ENCODE results near the gene PKP3.
"Not testable (repeated sequence)": the region's sequence is repeated elsewhere in the genome, so short reads cannot be mapped to it uniquely, and the experiment has no call there.

PKP3 gene

DNA sequence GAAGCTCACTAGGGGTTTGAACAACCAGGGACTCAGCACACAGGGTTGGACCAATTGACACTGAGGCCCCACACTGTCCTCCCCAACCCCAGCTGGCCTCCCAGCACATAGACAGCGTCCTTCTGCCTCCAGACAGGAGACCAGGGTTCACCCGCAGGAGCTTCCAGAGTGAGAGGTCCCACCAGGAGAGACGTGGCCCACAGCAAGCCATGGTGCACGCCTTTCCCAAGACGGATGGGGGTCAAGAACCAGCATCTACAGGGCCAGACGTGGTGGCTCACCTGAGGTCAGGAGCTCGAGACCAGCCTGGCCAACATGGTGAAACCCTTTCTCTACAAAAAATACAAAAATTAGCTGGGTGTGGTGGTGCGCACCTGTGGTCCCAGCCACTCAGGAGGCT, 32.8 kb downstream of the PKP3 start:
- DNase-seq (ENCODE audit: low read depth), result no peak

DNA sequence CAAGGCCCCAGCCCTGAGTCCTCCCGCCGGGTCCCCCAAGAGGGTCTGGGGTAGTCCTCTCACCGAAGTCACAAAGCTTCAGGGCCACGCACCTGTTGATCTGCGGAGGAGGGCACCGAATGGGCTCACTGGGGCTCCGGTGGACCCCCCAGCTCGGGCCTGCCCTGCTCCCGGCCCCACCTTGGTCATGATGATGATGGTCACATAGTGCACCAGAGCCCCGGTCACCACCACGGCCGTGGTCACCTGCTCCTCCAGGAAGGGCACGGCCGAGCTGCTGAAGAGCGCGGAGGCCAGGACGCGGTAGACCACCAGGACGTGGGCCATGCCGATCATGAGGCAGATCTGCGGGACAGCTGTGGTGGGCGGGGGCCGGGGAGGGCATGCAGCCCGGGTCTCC, 34.3 kb downstream of the PKP3 start:
- no peak for DNase-seq (ENCODE audit: low read depth)

DNA sequence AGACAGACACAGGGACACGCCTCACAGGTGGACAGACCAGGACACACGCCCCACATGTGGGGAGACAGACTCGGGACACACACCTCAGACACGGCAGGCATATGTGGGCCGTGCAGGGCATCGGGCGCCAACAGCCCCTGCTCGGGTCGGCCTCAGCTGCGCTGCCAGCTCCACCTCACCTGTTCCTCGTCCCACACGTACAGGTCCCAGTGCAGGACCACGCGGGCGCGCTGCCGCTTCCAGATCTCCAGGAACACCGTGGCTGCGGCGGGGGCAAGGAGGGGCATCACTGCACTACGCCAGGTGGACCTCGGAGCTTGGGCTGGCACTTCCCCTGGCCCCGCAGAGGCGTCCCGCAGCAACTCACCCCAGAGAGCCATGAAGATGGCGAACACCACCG, 35.4 kb downstream of the PKP3 start:
- no peak for DNase-seq (ENCODE audit: low read depth)

DNA sequence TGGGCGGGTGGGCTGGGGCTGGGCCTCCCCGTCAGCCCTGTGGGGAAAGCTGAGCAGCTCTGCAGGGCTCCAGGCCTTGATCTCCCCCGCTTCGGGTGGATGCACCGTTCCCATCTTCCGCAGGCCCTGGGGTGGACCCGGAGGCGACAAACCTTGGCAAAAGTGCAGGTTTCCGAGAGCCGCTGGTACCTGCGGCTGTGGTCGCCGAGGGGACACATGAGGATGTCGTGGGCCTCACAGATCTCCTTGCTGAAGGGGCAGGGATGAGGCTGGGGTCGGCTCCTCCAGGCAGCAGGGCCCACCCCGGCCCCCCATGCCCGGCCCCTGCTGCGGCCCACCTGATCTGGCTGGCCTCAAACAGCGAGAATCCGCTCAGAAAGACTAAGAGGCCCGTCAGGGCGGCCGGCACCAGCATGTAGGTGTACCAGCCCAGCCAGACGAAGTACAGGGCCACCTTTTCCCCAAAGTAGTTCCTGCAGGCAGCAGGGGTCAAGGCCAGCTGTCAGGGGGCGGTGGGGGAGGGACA, 36.0 kb downstream of the PKP3 start:
- DNase-seq (ENCODE audit: low read depth), result no peak

DNA sequence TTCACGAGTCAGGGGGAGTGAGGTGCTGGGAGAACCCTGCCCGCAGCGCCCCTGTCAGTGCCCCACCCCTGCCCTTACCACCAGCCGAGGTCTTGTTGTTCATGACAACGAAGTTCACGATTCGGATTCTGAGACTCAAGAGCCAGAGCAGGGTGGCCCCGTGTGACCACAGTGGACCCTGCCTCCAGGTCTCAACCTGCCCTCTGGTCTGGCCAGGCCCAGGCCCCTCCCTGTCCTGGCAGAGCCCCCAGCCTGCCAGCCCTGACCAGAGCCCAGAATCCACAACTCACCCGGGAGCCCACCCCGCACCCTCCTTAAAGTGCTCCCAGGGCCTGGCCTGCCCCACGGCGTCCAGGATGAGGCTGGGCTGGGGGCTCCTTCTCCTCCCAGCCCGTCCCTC, 37.9 kb downstream of the PKP3 start:
- no peak for DNase-seq (ENCODE audit: low read depth)

DNA sequence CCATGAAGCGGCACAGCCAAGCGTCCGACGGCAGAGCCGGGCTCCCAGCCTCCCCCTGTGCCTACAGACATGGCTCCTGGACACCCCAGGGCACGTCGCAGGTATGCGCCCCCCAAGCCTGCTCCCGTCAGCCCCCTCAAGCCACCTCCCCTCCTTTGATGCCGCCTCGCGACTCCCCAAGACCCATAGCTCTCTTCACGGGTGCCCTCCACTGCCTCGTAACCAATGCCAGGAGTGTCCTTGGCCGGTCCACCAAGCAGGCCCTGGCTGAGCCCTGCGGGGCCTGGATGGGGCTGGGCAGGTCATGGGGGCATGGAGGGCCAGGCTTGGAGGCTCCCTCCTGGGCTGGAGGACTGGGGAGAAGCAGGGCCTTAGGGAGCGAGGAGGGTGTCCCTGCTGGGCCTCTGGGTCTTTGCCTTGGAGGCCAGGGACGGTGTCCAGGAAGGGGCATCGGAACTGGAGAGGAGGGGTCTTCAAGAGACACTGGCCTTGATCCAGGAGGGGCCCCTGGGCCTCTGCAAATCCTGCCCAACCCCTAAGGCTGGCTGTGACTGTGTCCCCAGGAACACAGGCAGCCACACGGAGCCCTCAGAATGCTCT, 38.6 kb downstream of the PKP3 start:
- no peak for DNase-seq (ENCODE audit: low read depth)

DNA sequence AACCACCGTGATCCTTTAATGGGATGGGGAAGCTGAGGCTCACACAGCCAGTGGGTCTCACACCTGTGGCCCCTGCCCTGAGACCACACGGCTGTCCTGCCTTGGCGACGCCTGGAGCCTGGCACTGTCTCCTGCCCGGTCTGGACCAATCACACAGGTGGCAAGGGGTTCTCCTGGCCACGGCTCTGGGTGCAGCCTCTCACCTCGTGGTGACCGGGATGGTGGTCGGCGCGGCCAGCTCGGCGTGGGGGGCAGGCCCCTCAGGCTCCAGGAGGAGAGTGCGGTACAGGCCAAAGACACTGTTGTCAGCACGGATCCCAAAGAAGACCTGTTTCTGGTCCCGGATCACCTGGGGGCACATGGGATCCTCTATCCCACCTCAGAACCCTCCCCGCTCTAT, 39.1 kb downstream of the PKP3 start:
- no peak for DNase-seq (ENCODE audit: low read depth)

DNA sequence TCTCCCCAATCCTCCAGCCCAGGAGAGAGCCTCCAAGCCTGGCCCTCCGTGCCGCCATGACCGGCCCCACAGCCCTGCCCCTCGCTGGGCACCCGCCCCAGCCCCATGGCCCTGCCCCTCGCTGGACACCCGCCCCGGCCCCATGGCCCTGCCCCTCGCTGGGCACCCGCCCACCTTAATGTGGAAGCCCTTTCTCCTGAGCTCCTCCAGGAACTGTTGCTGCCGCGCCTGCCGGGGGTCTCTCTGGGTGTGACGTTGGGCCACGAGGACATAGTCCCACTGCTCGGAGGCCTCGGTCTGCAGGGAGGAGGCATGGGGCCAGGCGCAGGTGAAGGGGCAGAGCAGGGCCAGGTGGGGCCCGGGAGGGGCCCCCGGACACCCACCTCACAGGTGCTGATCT, 39.6 kb downstream of the PKP3 start:
- no peak for DNase-seq (ENCODE audit: low read depth)

DNA sequence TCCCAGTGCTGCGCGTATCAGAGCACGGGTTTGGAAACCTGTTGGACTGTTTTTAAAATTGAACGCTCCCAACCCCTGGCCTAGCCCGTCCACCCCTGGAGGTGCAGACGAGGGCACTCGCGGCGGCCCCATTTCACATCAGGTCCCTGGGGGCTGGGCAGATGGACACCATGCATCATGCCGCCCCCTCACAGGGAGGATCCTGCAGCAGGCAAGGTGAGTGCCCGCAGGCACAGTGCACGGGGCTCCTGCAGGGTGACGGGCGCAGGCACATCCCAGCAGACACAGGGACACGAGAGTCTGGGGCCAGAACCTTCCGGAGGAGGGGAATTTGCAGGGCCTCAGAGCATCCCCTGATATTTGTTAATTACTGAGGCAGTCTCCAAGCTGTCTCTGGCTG, 40.5 kb downstream of the PKP3 start:
- DNase-seq (ENCODE audit: low read depth), result no peak

DNA sequence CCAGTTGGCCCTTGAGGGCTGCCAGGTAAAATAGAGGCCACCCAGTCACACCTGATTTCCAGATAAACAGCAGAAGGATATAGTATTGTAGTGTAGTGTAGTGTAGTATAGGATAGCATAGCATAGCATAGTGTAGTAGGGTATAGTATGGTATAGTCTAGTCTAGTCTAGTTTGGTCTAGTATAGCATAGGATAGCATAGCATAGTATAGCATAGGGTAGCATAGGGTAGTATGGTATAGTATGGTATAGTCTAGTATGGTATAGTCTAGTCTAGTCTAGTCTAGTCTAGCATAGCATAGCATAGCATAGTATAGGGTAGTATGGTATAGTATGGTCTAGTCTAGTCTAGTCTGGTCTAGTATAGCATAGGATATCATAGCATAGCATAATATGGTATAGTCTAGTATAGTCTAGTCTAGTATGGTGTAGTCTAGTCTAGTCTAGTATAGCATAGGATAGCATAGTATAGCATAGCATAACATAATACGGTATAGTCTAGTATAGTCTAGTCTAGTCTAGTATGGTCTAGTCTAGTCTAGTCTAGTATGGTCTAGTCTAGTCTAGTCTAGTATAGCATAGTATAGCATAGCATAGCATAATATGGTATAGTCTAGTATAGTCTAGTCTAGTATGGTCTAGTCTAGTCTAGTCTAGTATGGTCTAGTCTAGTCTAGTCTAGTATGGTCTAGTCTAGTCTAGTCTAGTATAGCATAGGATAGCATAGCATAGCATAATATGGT, 41.2 kb downstream of the PKP3 start:
- DNase-seq (ENCODE audit: low read depth), result not testable (repeated sequence)

DNA sequence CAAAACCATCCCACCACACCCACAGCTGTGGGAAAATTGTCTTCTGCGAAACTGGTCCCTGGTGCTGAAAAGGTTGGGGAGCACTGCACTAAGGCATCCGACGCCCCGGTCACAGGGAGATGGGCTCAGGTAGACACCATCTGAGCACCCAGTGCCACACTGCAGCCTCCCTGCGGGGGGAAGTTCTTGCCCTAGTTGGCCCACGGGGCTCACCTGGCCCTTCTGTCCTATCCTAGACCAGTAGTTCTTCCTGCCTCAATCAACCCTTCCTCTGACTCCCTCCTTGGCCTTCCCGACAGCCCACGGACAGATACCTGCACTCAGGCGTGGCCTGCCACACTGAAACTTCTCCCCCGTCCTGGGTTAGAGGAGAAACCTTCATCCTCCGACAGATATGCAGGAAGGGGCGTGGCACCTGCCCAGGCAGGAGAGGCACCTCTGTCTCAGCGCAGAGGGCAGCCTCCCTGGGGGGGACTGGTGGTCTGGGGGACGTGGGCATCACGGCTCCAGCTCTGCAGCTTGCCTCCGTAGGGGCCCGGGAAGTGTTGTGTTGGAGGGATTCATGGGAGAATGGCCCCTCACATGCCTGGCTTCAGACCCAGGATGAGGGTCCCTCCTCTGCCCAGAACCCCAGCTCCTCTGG, 43.3 kb downstream of the PKP3 start:
- no peak for DNase-seq (ENCODE audit: low read depth)

DNA sequence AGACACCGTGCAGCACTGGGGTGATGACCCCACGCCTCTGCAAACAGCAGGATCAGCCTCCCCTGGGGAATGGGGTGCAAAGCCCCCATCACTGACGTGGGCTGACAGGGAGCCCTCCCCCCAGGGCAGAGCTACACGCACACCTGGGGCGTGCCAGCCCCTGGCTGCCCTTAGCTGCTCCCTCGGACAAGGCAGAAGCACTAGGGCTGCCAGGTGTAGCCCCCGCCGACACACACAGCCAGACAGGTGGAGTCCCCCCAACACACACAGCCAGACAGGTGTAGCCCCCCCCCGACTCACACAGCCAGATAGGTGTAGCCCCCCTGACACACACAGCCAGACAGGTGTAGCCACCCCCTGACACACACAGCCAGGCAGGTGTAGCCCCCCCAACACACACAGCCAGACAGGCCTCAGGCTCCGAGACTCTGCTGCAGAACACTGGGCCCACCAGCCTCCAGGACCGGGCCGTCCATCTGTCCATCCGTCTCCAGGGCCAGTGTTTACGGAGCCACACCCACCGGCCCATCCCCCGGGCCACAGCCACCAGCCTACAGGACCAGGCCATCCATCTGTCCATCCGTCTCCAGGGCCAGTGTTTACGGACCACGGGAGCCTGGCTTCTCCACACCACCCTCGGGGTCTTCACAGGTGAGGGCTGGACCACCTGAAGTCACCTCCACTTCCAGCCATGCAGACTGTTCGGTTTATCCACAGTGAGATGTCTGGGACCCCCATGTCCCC, 44.3 kb downstream of the PKP3 start:
- DNase-seq (ENCODE audit: low read depth), result no peak

DNA sequence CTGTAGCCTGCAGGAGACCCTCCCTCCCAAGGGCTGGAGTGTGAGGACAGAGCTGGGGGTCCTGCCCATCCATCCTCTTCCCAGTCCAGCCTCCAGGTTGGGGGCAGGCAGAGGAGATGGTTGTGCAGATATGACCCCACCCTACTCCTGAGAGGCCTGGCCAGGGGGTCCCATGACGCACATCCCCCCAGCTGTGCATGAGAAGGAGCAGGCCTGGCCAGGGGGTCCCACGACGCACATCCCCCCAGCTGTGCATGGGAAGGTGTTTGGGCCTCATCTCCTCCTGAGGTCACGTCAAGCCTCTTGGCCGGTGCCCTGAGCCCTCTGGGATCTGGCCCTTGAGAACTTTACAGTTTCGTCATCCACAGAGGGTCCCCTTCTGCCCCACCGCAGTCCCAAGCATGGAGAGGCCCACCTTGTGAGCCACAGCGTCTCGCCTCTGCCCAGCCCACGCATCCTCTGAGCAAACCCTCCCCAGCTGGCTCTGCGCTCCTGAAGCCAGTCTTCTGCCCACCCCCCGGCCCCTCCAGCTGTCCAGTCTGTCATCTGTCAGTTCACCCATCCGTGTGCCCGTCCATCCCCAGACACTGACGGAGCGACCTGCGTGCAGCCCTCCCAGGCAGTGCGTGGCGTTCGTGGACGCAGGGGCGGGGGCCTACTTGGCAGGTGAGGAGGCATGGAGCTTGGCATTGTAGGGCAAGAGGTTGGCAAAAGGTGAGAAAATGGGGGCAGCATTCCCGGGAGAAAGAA, 45.5 kb downstream of the PKP3 start:
- DNase-seq (ENCODE audit: low read depth), result no peak

DNA sequence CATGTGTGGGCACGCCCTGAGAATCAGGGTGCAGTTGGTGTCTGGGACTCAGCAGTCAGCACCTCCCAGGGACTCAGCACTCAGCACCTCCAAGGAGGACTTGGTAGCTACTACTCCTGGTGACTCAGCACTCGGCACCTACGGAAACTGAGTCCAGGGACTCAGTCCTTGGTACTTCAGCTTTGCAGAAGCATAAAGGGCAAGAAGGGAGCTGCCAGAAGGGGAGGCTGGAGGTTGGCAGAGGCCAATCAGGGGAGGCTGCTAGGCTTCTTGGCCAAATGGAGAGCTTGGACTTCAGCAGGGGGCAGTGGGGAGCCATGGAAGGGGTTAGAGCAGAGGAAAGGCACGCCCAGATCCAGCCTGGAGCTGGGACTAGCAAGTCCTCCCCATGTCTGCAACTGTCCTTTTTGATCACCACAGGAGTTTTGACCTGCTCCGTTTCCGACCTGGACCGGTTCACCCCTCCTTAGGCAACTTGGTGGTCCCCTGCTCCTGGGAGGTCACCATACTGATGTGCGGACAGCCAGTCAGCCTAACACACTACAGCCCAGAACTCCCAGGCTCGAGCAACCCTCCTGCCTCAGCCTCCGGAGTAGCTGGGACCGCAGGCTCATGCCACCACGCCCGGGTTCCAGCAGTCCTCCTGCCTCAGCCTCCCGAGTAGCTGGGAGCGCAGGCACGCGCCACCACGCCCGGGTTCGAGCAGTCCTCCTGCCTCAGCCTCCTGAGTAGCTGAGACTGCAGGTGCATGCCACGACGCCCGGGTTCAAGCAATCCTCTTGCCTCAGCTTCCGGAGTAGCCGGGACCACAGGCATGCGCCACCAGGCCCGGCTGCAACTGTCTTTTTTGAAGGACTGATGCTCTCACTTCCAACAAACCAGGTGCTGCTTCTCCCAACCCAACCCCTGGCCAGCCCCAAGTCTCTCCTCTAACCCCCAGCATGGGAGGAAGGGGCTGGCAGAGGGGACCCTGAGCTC, 46.3 kb downstream of the PKP3 start:
- no peak for DNase-seq (ENCODE audit: low read depth)

DNA sequence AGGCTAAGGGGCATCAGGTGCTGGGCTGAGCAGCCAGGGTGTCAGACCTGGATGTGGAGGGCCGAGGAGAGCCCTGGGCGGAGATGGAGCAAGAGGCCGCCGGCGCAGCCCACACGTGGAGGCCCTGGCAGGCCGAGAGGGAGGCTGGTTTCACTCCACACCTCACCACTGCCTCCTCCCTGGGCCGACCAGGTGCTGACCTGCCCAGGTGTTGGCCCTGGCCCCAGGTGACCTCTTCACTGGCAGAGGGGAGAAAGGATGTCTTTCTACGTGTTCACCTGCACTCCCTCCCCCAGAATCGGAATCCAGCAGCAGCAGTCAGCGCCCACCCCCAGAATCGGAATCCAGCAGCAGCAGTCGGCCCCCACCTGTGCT, 47.0 kb downstream of the PKP3 start:
- no peak for DNase-seq (ENCODE audit: low read depth)

DNA sequence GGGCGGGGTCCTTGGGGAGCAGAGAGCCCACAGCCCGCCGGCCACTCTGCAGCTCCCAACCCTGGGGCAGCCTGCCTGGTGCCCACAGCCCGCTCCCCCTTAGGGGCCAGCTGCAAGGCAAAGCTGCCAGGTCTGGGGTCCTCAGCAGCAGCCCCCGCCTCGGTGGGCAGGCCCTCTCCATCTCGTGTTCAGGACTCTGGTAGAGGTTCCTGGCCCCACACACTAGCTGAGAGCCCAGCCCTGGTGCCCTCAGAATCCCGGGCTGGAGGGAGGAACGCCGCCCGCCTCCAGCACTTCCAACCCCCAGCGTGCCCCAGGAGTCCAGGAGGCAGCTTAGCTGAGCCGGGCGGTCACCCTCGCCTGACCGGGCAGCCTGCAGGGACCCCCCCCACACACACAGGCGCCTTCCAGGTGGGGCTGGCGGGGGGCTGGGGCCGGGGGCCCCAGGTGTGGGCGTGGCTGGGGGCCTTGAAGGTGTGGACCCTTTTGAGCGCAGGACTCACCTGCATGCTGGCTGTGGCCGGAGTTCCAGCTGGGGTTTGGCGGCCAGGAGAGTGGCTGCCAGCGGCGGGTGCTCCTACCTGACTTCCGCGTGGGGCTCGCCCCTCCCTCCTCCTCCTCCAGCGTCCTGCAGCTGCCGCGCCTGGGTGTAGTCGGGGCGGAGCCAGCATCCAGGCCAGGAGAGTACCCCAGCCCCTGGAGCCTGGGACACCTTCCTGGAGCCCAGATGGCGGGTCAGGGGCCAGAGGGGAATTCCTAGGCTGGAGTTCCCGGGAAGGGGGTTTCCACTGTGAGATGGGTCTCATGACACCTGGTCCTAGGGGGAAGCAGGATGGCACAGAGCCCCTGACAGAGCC, 47.6 kb downstream of the PKP3 start, which contains the start of gene ANO9:
Gene ANO9, minus strand, starts transcription at position 594 of the 857 bp plus-strand sequence. Its CDS starts 85 bp downstream, at position 509.
- no peak for DNase-seq (ENCODE audit: low read depth)

DNA sequence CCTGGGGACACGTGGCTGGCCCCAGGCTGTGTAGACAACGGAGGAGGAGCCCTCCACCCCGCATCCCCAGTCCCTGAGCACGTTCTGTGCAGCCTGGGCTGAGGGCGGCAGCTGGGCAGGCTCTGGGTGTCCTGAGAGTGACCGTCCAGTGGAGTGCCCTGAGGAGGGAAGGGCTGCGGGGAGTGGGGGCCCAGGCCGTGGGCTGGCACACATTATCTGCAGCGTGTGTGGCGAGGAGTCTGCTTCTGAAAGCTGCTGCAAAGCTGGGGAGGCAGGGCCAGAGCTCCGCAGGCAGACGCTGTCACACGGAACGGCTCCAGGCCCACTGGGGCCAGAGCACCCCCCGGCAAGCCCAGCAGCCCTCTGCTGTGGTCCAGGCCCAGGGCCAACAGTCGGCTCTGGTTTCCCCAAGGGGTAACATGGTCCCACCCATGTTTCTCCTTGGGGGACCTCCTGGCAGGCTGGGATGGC, 48.6 kb downstream of the PKP3 start:
- no peak for DNase-seq (ENCODE audit: low read depth)

DNA sequence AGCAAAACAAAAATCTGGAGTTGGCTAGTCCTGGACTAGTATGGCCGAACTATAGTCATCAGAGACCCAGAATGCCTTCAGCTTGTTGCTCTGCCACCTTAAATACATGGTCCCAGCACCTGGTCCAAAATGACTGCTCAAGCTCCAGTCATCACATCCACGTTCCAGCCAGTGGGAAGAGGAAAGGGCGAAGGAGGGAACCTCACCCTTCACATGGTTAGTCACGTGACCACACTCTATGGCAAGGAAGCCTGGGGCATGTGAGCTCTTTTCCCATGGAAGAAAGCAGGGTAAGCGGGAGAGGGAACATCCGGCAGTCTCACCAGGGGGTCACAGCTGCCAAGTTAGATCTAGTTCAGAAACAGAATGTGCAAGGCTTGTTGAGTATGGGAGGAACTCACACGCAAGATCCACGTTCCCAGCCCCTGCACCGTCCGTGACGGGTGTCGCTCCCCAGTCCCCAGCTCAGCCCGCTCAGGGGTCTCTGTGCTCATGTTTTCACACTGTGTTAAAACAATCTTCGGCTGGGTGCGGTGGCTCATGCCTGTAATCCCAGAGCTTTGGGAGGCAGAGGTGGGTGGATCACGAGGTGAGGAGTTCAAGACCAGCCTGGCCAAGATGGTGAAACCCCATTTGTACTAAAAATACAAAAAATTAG, 49.7 kb downstream of the PKP3 start:
- DNase-seq (ENCODE audit: low read depth), result no peak
